Breast epithelium (tissue), 4 donors: ENCODE results near the gene HOOK2. TPM values are rescaled to one million over a fixed set of nuclear protein-coding genes. Genes with fewer than 3 reads are reported as not detected.

ENCODE experiments used
- DNase-seq, 2 donors: peaks; one replicate each; pipeline ENCODE4 v3.0.0-alpha.2; 2019; ENCODE audit warnings: low spot score in 2 of 2
- H3K27ac ChIP-seq, 2 donors: fragments of 200-600 bp; sonication (generic) in 1 of 2; one replicate each; pipeline ENCODE4 v1.5.1; 2016 to 2019; ENCODE audit warnings: mild to moderate bottlenecking in 1 of 2
- H3K27me3 ChIP-seq, 2 donors: fragments of 200-600 bp; sonication (generic) in 1 of 2; one replicate each; pipeline versions ENCODE4 v1.5.1 to v1.6.0; 2017 to 2019; ENCODE audit warnings: control low read depth in 1 of 2, mild to moderate bottlenecking in 1 of 2
- H3K36me3 ChIP-seq: fragments of 200-600 bp; one replicate; pipeline ENCODE4 v1.5.1; 2019
- H3K4me1 ChIP-seq, 2 donors: fragments of 200-600 bp; sonication (generic); one replicate each; pipeline ENCODE4 v1.5.1; 2016 to 2019; ENCODE audit warnings: control low read depth in 1 of 2
- H3K4me3 ChIP-seq, 3 donors: fragments of 200-600 bp; sonication (generic); 1 replicate in 2 of 3; 2 replicates in 1 of 3; pipeline ENCODE4 v1.5.1; 2016 to 2019; ENCODE audit warnings: mild to moderate bottlenecking in 3 of 3, moderate library complexity in 2 of 3
- H3K9me3 ChIP-seq, 2 donors: fragments of 200-600 bp; sonication (generic) in 1 of 2; one replicate each; pipeline ENCODE4 v1.5.1; 2016 to 2019; ENCODE audit warnings: control low read depth in 1 of 2
- CTCF ChIP-seq, 3 donors: fragments of 450-650 bp; IDR thresholded peaks; one replicate each; pipeline ENCODE4 v1.5.1; 2016 to 2017; ENCODE audit warnings: antibody characterized with exemption in 3 of 3, mild to moderate bottlenecking in 3 of 3, moderate library complexity in 3 of 3
- POLR2A ChIP-seq: fragments of 450-650 bp; IDR thresholded peaks from one replicate; pipeline ENCODE4 v1.6.1; 2016; ENCODE audit warnings: antibody characterized with exemption, mild to moderate bottlenecking, moderate library complexity
- POLR2AphosphoS5 ChIP-seq, 3 donors: sonication (generic); formaldehyde crosslinking; IDR thresholded peaks; one replicate each; pipeline ENCODE4 v1.6.1; 2017; ENCODE audit warnings: antibody characterized with exemption in 3 of 3
- intact Hi-C: fragments of 100-400 bp; cut with DNase I; formaldehyde crosslinking; loops from one replicate; pipeline ENCODE4 v1.15.1; 2023; ENCODE audit warnings: low total_unique reads
- total RNA-seq, 3 donors: library from RNA; depleted of rRNA; stranded (reverse); fragments of >200 nt; gene quantifications; one replicate each; pipeline ENCODE4 v1.1.0, GENCODE V29; 2016

The HOOK2 gene
- total RNA-seq, 3 donors from 2014 or later, result 45.8 to 101 (median 98.6) TPM

GRCh38 chr19:12751635-12752034 is 23.7 kb downstream of the HOOK2 start, which contains the start of gene BEST2:
Gene BEST2 (plus strand): TSS chr19:12751791. CDS start chr19:12752593, 802 bp downstream.
- no peak for DNase-seq
- peaks cover 0 to 11% of the 10 kb centered on the region in 2 donors for H3K9me3 ChIP-seq
- H3K27me3 ChIP-seq, result peaks cover 0 to 31% of the 10 kb centered on the region in 2 donors
- no peaks in the 10 kb centered on the region for H3K4me1 ChIP-seq
- intact Hi-C loops, result no loop called here
- H3K36me3 ChIP-seq, result no peaks in the 10 kb centered on the region
- TF ChIP-seq POLR2AphosphoS5 (IDR thresholded peaks at IDR 0.05), result no peak
- no peak for TF ChIP-seq CTCF (IDR thresholded peaks at IDR 0.05)
- no peak for TF ChIP-seq POLR2A
- H3K4me3 ChIP-seq, result no peak within 1 kb of the TSS
- no peak within 1 kb of the TSS for H3K27ac ChIP-seq

- H3K4me1 ChIP-seq, result no peaks in the 10 kb centered on the region
- H3K4me3 ChIP-seq, result no peak overlapping the region
- peaks cover 0 to 11% of the 10 kb centered on the region in 2 donors for H3K9me3 ChIP-seq
- no peaks in the 10 kb centered on the region for H3K36me3 ChIP-seq
- peaks cover 0 to 31% of the 10 kb centered on the region in 2 donors for H3K27me3 ChIP-seq
- TF ChIP-seq CTCF (IDR thresholded peaks at IDR 0.05), result no peak
- no peak for TF ChIP-seq POLR2A
- TF ChIP-seq POLR2AphosphoS5 (IDR thresholded peaks at IDR 0.05), result no peak
- intact Hi-C loops, result no loop called here
- no peak overlapping the region for H3K27ac ChIP-seq
- DNase-seq, result no peak
Measured at GRCh38 chr19:12750851-12751250, 24.5 kb downstream of the HOOK2 start.

GRCh38 chr19:12749938-12750521 is 25.3 kb downstream of the HOOK2 start:
- no peak overlapping the region for H3K27ac ChIP-seq
- intact Hi-C loops, result no loop called here
- no peak for DNase-seq
- no peaks in the 10 kb centered on the region for H3K36me3 ChIP-seq
- H3K9me3 ChIP-seq, result peaks cover 0 to 11% of the 10 kb centered on the region in 2 donors
- H3K27me3 ChIP-seq, result peaks cover 0 to 31% of the 10 kb centered on the region in 2 donors
- no peak for TF ChIP-seq CTCF (IDR thresholded peaks at IDR 0.05)
- TF ChIP-seq POLR2A, result no peak
- no peak for TF ChIP-seq POLR2AphosphoS5 (IDR thresholded peaks at IDR 0.05)
- no peak overlapping the region for H3K4me3 ChIP-seq
- H3K4me1 ChIP-seq, result no peaks in the 10 kb centered on the region

GRCh38 chr19:12748489-12748888 is 26.9 kb downstream of the HOOK2 start:
- peaks cover 0 to 29% of the 10 kb centered on the region in 2 donors for H3K27me3 ChIP-seq
- H3K27ac ChIP-seq, result no peak overlapping the region
- H3K4me3 ChIP-seq, result no peak overlapping the region
- peaks cover 0 to 11% of the 10 kb centered on the region in 2 donors for H3K9me3 ChIP-seq
- TF ChIP-seq POLR2AphosphoS5 (IDR thresholded peaks at IDR 0.05) (no peak), POLR2A (no peak), CTCF (IDR thresholded peaks at IDR 0.05) (no peak)
- H3K36me3 ChIP-seq, result no peaks in the 10 kb centered on the region
- intact Hi-C loops, result no loop called here
- DNase-seq, result no peak
- no peaks in the 10 kb centered on the region for H3K4me1 ChIP-seq

- Histone ChIP-seq H3K27me3 (peaks cover 0 to 4% of the 10 kb centered on the region in 2 donors), H3K9me3 (peaks cover 0 to 11% of the 10 kb centered on the region in 2 donors), H3K4me1 (no peaks in the 10 kb centered on the region), H3K36me3 (no peaks in the 10 kb centered on the region), H3K27ac (no peak overlapping the region), H3K4me3 (no peak overlapping the region)
- DNase-seq, result no peak
- intact Hi-C loops, result no loop called here
- TF ChIP-seq CTCF (IDR thresholded peaks at IDR 0.05) (no peak), POLR2A (no peak), POLR2AphosphoS5 (IDR thresholded peaks at IDR 0.05) (no peak)
Measured at GRCh38 chr19:12745166-12745897, 30.0 kb downstream of the HOOK2 start.
